WI38 (cell line): ENCODE results near the gene SLC4A3.

Experiments
- H3K4me3 ChIP-seq: 2 replicates; pipeline ENCODE4 v1.5.1; 2011; ENCODE audit warnings: low read depth, mild to moderate bottlenecking, control low read depth, low read length
- CTCF ChIP-seq: IDR thresholded peaks from 2 replicates; pipeline ENCODE4 v1.5.1; 2012; ENCODE audit warnings: low read depth, mild to moderate bottlenecking, control low read depth, low read length

SLC4A3 gene

GRCh38 chr2:219627103-219628100 is at the start of gene SLC4A3:
TSS of gene SLC4A3 (plus strand) at chr2:219627630. CDS start at chr2:219627993, 363 bp downstream.
- H3K4me3 ChIP-seq: peak within 1 kb of the TSS; percentile 54

GRCh38 chr2:219578811-219579613 is 48.4 kb upstream of the SLC4A3 start:
- H3K4me3 ChIP-seq: no peak overlapping the region
- no peak for TF ChIP-seq CTCF

More at GRCh38 chr2:219627103-219628100, at the start of gene SLC4A3:
- no peak for TF ChIP-seq CTCF

- H3K4me3 ChIP-seq: no peak overlapping the region
- no peak for TF ChIP-seq CTCF
These were observed 46.1 kb upstream of the SLC4A3 start for GRCh38 chr2:219581346-219581745.

GRCh38 chr2:219591091-219591490 is 36.3 kb upstream of the SLC4A3 start:
- H3K4me3 ChIP-seq: no peak overlapping the region
- TF ChIP-seq CTCF: no peak

GRCh38 chr2:219592736-219593135 is 34.7 kb upstream of the SLC4A3 start:
- no peak for TF ChIP-seq CTCF
- H3K4me3 ChIP-seq: no peak overlapping the region

GRCh38 chr2:219593154-219593553 is 34.3 kb upstream of the SLC4A3 start:
- no peak for TF ChIP-seq CTCF
- no peak overlapping the region for H3K4me3 ChIP-seq
